GM23338 (cell line): Measurements from ENCODE around the gene PCDHGA7. TPM values are rescaled to one million over a fixed set of nuclear protein-coding genes. Genes with fewer than 3 reads are reported as not detected.
"Not testable (repeated sequence)": the region's sequence is repeated elsewhere in the genome, so short reads cannot be mapped to it uniquely, and the experiment has no call there.

Experiments
- ATAC-seq: fragments of 200-7000 bp; cut with Tn5 transposase; 3 replicates; pipeline ENCODE4 v1.9.1; 2020
- DNase-seq: peaks from one replicate; pipeline ENCODE4 v3.0.0-alpha.2; 2015; ENCODE audit warnings: low spot score
- H2AFZ ChIP-seq: fragments of 200-600 bp; sonication (generic); 2 replicates; pipeline ENCODE4 v1.8.0; 2016; ENCODE audit warnings: antibody characterized with exemption, mild to moderate bottlenecking, moderate library complexity
- H3F3A ChIP-seq: fragments of 200-600 bp; sonication (generic); replicated peaks from 2 replicates; pipeline ENCODE4 v1.8.0; 2017; ENCODE audit warnings: antibody characterized with exemption, mixed run types, low read depth
- H3K27ac ChIP-seq: fragments of 200-600 bp; sonication (generic); 2 replicates; pipeline ENCODE4 v1.6.1; 2016; ENCODE audit warnings: low read depth
- H3K27me3 ChIP-seq: fragments of 200-600 bp; sonication (generic); 2 replicates; pipeline ENCODE4 v1.8.0; 2016; ENCODE audit warnings: mild to moderate bottlenecking, mixed run types, moderate library complexity; ENCODE audit not compliant: insufficient read depth
- H3K36me3 ChIP-seq: fragments of 200-600 bp; sonication (generic); 2 replicates; pipeline ENCODE4 v1.8.0; 2016; ENCODE audit warnings: mild to moderate bottlenecking; ENCODE audit not compliant: insufficient read depth
- H3K4me1 ChIP-seq: fragments of 200-600 bp; sonication (generic); 2 replicates; pipeline ENCODE4 v1.8.0; 2016; ENCODE audit warnings: mild to moderate bottlenecking, moderate library complexity; ENCODE audit not compliant: insufficient read depth
- H3K4me2 ChIP-seq: fragments of 200-600 bp; sonication (generic); 2 replicates; pipeline ENCODE4 v1.7.1; 2017; ENCODE audit warnings: mixed run types
- H3K4me3 ChIP-seq: fragments of 200-600 bp; sonication (generic); 2 replicates; pipeline ENCODE4 v1.6.1; 2016; ENCODE audit warnings: mixed run types
- H3K79me2 ChIP-seq: fragments of 200-600 bp; sonication (generic); replicated peaks from 2 replicates; pipeline ENCODE4 v1.8.0; 2017; ENCODE audit warnings: mild to moderate bottlenecking; ENCODE audit not compliant: insufficient read depth
- H3K9me2 ChIP-seq: fragments of 200-600 bp; sonication (generic); 2 replicates; pipeline ENCODE4 v1.8.0; 2017; ENCODE audit not compliant: insufficient read depth
- H4K20me1 ChIP-seq: fragments of 200-600 bp; sonication (generic); replicated peaks from 2 replicates; pipeline ENCODE4 v1.8.0; 2017; ENCODE audit warnings: mild to moderate bottlenecking; ENCODE audit not compliant: insufficient read depth
- H3K27ac Mint-ChIP-seq: 2 replicates; pipeline ENCODE4 v1.8.0; 2020; ENCODE audit warnings: inconsistent platforms, mild to moderate bottlenecking, moderate library complexity, mixed read lengths
- H3K27me3 Mint-ChIP-seq: 3 replicates; pipeline ENCODE4 v1.8.0; 2022; ENCODE audit warnings: low read depth, mild to moderate bottlenecking, moderate library complexity, mixed read lengths, inconsistent platforms; ENCODE audit not compliant: insufficient read depth, poor library complexity
- H3K36me3 Mint-ChIP-seq: 3 replicates; pipeline ENCODE4 v1.8.0; 2021; ENCODE audit warnings: low read depth, mild to moderate bottlenecking, inconsistent platforms, moderate library complexity, mixed read lengths
- H3K4me1 Mint-ChIP-seq: 3 replicates; pipeline ENCODE4 v1.8.0; 2020; ENCODE audit warnings: mild to moderate bottlenecking, inconsistent platforms, mixed read lengths
- H3K4me3 Mint-ChIP-seq: 3 replicates; pipeline ENCODE4 v1.8.0; 2021; ENCODE audit warnings: moderate library complexity, mild to moderate bottlenecking, inconsistent platforms, mixed read lengths
- H3K9me3 Mint-ChIP-seq: 3 replicates; pipeline ENCODE4 v1.8.0; 2020; ENCODE audit warnings: moderate library complexity, mild to moderate bottlenecking, inconsistent platforms, mixed read lengths
- CREB1 ChIP-seq: fragments of 250-450 bp; sonication (Bioruptor Pico); IDR thresholded peaks from 2 replicates; pipeline ENCODE4 v1.5.0; 2020; ENCODE audit warnings: low read depth, mild to moderate bottlenecking, moderate library complexity
- CTCF ChIP-seq, 2 experiments: fragments of 200-600 bp in 1 of 2; sonication (generic) in 1 of 2; conservative IDR thresholded peaks; 2 replicates each; pipeline versions ENCODE4 v1.5.1 to v1.6.1; 2016 to 2017; ENCODE audit warnings: antibody characterized with exemption in 2 of 2, low read depth in 2 of 2, mild to moderate bottlenecking in 2 of 2, moderate library complexity in 1 of 2
- ETS1 ChIP-seq: IDR thresholded peaks from 2 replicates; pipeline ENCODE4 v1.6.1; 2016; ENCODE audit warnings: antibody characterized with exemption
- EZH2phosphoT487 ChIP-seq: fragments of 200-600 bp; sonication (generic); IDR thresholded peaks from one replicate; pipeline ENCODE4 v1.8.1; 2018; ENCODE audit warnings: antibody characterized with exemption; ENCODE audit not compliant: unreplicated experiment
- JUNB ChIP-seq: IDR thresholded peaks from one replicate; pipeline ENCODE4 v1.6.1; 2016; ENCODE audit warnings: antibody characterized with exemption; ENCODE audit not compliant: unreplicated experiment
- NANOG ChIP-seq: IDR thresholded peaks from 2 replicates; pipeline ENCODE4 v1.6.1; 2016; ENCODE audit warnings: antibody characterized with exemption, borderline replicate concordance
- POLR2AphosphoS5 ChIP-seq: IDR thresholded peaks from 2 replicates; pipeline ENCODE4 v1.6.1; 2016; ENCODE audit warnings: antibody characterized with exemption, low read depth
- REST ChIP-seq: IDR thresholded peaks from one replicate; pipeline ENCODE4 v1.6.1; 2018; ENCODE audit warnings: antibody characterized with exemption; ENCODE audit not compliant: unreplicated experiment
- STAT1 ChIP-seq: IDR thresholded peaks from one replicate; pipeline ENCODE4 v1.6.1; 2016; ENCODE audit warnings: antibody characterized with exemption; ENCODE audit not compliant: unreplicated experiment
- ZNF114 ChIP-seq: fragments of 250-450 bp; sonication (Bioruptor Pico); IDR thresholded peaks from 2 replicates; pipeline ENCODE4 v1.5.0; 2020; ENCODE audit warnings: mild to moderate bottlenecking, moderate library complexity
- ZNF331 ChIP-seq: fragments of 250-450 bp; sonication (Bioruptor Pico); IDR thresholded peaks from 2 replicates; pipeline ENCODE4 v1.5.0; 2020; ENCODE audit warnings: low read depth, mild to moderate bottlenecking, moderate library complexity
- polyA plus RNA-seq: library from polyadenylated mRNA; unstranded; fragments of >200 nt; fragmentation: Nextera tagmentation; extraction: Ambion mirVana; gene quantifications from 2 replicates; pipeline ENCODE4 v1.2.1, GENCODE V29; 2016
- total RNA-seq: library from RNA; depleted of rRNA; stranded (reverse); fragments of >200 nt; shearing (Covaris generic); gene quantifications from 2 replicates; pipeline ENCODE4 v1.2.3, GENCODE V29; 2014

The PCDHGA7 gene
- total and polyA plus RNA-seq, 2 experiments from 2014 or later, result 0.44 to 4.4 TPM

- H3K4me3 Mint-ChIP-seq, result no peak within 1 kb of the TSS
- H4K20me1 ChIP-seq, result no peaks in the 10 kb centered on the region
These were observed 43.8 kb upstream of the PCDHGA7 start, which contains the start of gene PCDHGA2 for GRCh38 chr5:141338538-141339306. TSS of gene PCDHGA2 (plus strand) at chr5:141338760.

GRCh38 chr5:141340781-141341354 lies 41.7 kb upstream of the PCDHGA7 start:
- not testable (repeated sequence) for H3K27ac ChIP-seq, H3K4me2 ChIP-seq, H3K9me2 ChIP-seq, H4K20me1 ChIP-seq, H3K4me1 ChIP-seq, H3K36me3 ChIP-seq, H3K27ac Mint-ChIP-seq, H3K4me3 ChIP-seq, H3K4me3 Mint-ChIP-seq, DNase-seq, H3K27me3 ChIP-seq, H2AFZ ChIP-seq, H3K79me2 ChIP-seq, H3K27me3 Mint-ChIP-seq, H3F3A ChIP-seq, H3K4me1 Mint-ChIP-seq, ATAC-seq
- H3K36me3 Mint-ChIP-seq, result peaks cover 33% of the 10 kb centered on the region
- peaks cover 72% of the 10 kb centered on the region for H3K9me3 Mint-ChIP-seq

More at GRCh38 chr5:141338538-141339306, 43.8 kb upstream of the PCDHGA7 start, which contains the start of gene PCDHGA2:
- no peaks in the 10 kb centered on the region for H3K27me3 Mint-ChIP-seq
- H2AFZ ChIP-seq, result 0 out of 2 replicates have a peak within 1 kb of the TSS, but pooled peaks have one; percentile 81
- H3K4me1 ChIP-seq, result no peaks in the 10 kb centered on the region
- H3K36me3 ChIP-seq, result no peaks in the 10 kb centered on the region
- no peaks in the 10 kb centered on the region for H3F3A ChIP-seq
- DNase-seq (peak; percentile 81), ATAC-seq (peak; percentile 40; the same call in 2 of the 3 replicates)
- H3K27me3 ChIP-seq, result no peaks in the 10 kb centered on the region
- H3K9me3 Mint-ChIP-seq, result peaks cover 68% of the 10 kb centered on the region
- H3K36me3 Mint-ChIP-seq, result peaks cover 19% of the 10 kb centered on the region
- H3K79me2 ChIP-seq, result no peaks in the 10 kb centered on the region
- H3K9me2 ChIP-seq, result no peaks in the 10 kb centered on the region
- H3K4me2 ChIP-seq, result no peak within 1 kb of the TSS
- no peak within 1 kb of the TSS for H3K4me3 ChIP-seq
- no peak within 1 kb of the TSS for H3K27ac Mint-ChIP-seq
- no peaks in the 10 kb centered on the region; the same call in 2 of the 3 replicates for H3K4me1 Mint-ChIP-seq
- TF ChIP-seq CTCF (conservative IDR thresholded peaks at IDR 0.05; ENCODE audit: low read depth in 2 of 2), result peak; percentile 63 to 70
- TF ChIP-seq JUNB, result no peak
- H3K27ac ChIP-seq, result no peak within 1 kb of the TSS

GRCh38 chr5:141342773-141343172 lies 39.8 kb upstream of the PCDHGA7 start:
- Histone ChIP-seq H3K9me2 (no peaks in the 10 kb centered on the region), H3K27me3 (no peaks in the 10 kb centered on the region), H3K4me1 (no peaks in the 10 kb centered on the region), H3K36me3 (no peaks in the 10 kb centered on the region), H2AFZ (no peak overlapping the region), H3K4me3 (no peak overlapping the region), H3K79me2 (no peaks in the 10 kb centered on the region), H3K4me2 (no peak overlapping the region), H3F3A (no peaks in the 10 kb centered on the region), H4K20me1 (no peaks in the 10 kb centered on the region), H3K27ac (no peak overlapping the region)
- H3K4me1 Mint-ChIP-seq, result no peaks in the 10 kb centered on the region; the same call in 2 of the 3 replicates
- peaks cover 42% of the 10 kb centered on the region for H3K36me3 Mint-ChIP-seq
- DNase-seq, result no peak
- no peak for ATAC-seq
- no peak overlapping the region for H3K27ac Mint-ChIP-seq
- no peak overlapping the region for H3K4me3 Mint-ChIP-seq
- peaks cover 80% of the 10 kb centered on the region for H3K9me3 Mint-ChIP-seq
- peaks cover 2% of the 10 kb centered on the region for H3K27me3 Mint-ChIP-seq
- TF ChIP-seq REST (no peak), ZNF331 (CRISPR knock-in tag) (no peak), STAT1 (no peak), ETS1 (no peak), POLR2AphosphoS5 (no peak), CREB1 (CRISPR knock-in tag) (no peak), ZNF114 (CRISPR knock-in tag) (no peak), JUNB (no peak), NANOG (no peak), EZH2phosphoT487 (no peak)
